Common myeloid progenitor, CD34-positive (primary cell): ENCODE results near the gene GNB1L.
A peak's percentile ranks its signal among the peaks of the same experiment; 100 is the strongest.

Source experiments
- CTCF ChIA-PET: fragments of 350-600 bp; sonication (Branson Sonifier 250); formaldehyde crosslinking; loops from one replicate; lab custom pipeline; 2021; ENCODE audit warnings: antibody characterized with exemption; lab: Charles Lee
- POLR2A ChIA-PET: fragments of 350-600 bp; sonication (Branson Sonifier 250); formaldehyde crosslinking; loops from one replicate; lab custom pipeline; 2021; ENCODE audit warnings: antibody characterized with exemption; lab: Charles Lee
- DNase-seq, 3 donors: peaks; one replicate each; pipeline versions ENCODE4 v3.0.0 to v3.0.0-alpha.2; 2013
- H3K27ac ChIP-seq, 2 experiments: 1 replicate in 1 of 2; 2 replicates in 1 of 2; pipeline ENCODE4 v1.7.0; 2013; ENCODE audit warnings: inconsistent platforms in 2 of 2, low read length in 2 of 2, mild to moderate bottlenecking in 2 of 2, low read depth in 1 of 2, moderate library complexity in 1 of 2; ENCODE audit not compliant: severe bottlenecking in 2 of 2, insufficient read depth in 1 of 2, poor library complexity in 1 of 2
- H3K27me3 ChIP-seq, 5 experiments: replicated peaks in 2 of 5; 1 replicate in 3 of 5; 2 replicates in 2 of 5; pipeline versions ENCODE4 v1.6.1 to v1.7.0; 2013; ENCODE audit warnings: low read length in 4 of 5, mild to moderate bottlenecking in 2 of 5, moderate library complexity in 2 of 5, inconsistent platforms in 1 of 5; ENCODE audit not compliant: insufficient read depth in 5 of 5, control insufficient read depth in 4 of 5
- H3K36me3 ChIP-seq, 4 experiments: 1 replicate in 2 of 4; 2 replicates in 2 of 4; pipeline versions ENCODE4 v1.6.1 to v1.7.0; 2013; ENCODE audit warnings: low read length in 3 of 4, control low read depth in 1 of 4, mild to moderate bottlenecking in 1 of 4; ENCODE audit not compliant: control insufficient read depth in 4 of 4, insufficient read depth in 4 of 4
- H3K4me1 ChIP-seq, 4 experiments: 1 replicate in 3 of 4; 2 replicates in 1 of 4; pipeline versions ENCODE4 v1.6.1 to v1.7.1; 2013; ENCODE audit warnings: low read length in 3 of 4, mild to moderate bottlenecking in 3 of 4, control low read depth in 1 of 4, inconsistent platforms in 1 of 4, moderate library complexity in 1 of 4; ENCODE audit not compliant: control insufficient read depth in 4 of 4, insufficient read depth in 4 of 4; ENCODE audit errors: control extremely low read depth in 1 of 4
- H3K4me3 ChIP-seq, 7 experiments: 1 replicate in 4 of 7; 2 replicates in 3 of 7; pipeline versions ENCODE4 v1.5.1 to v1.7.0; 2013; ENCODE audit warnings: mild to moderate bottlenecking in 7 of 7, low read length in 6 of 7, moderate library complexity in 6 of 7, inconsistent platforms in 2 of 7, low read depth in 2 of 7, control low read depth in 1 of 7; ENCODE audit not compliant: insufficient read depth in 4 of 7, control insufficient read depth in 1 of 7; ENCODE audit errors: extremely low read depth in 1 of 7
- H3K9me3 ChIP-seq, 5 experiments: 1 replicate in 4 of 5; 2 replicates in 1 of 5; pipeline versions ENCODE4 v1.6.1 to v1.7.1; 2013; ENCODE audit warnings: low read length in 4 of 5, mild to moderate bottlenecking in 2 of 5, inconsistent platforms in 1 of 5, low read depth in 1 of 5, moderate library complexity in 1 of 5; ENCODE audit not compliant: control insufficient read depth in 4 of 5, insufficient read depth in 2 of 5; ENCODE audit errors: control extremely low read depth in 1 of 5
- WGBS: methylation state at CpG from one replicate; pipeline ENCODE4 v1.1.5; 2013; ENCODE audit not compliant: insufficient coverage; 5-methylcytosine and 5-hydroxymethylcytosine counted together

GNB1L gene

DNA sequence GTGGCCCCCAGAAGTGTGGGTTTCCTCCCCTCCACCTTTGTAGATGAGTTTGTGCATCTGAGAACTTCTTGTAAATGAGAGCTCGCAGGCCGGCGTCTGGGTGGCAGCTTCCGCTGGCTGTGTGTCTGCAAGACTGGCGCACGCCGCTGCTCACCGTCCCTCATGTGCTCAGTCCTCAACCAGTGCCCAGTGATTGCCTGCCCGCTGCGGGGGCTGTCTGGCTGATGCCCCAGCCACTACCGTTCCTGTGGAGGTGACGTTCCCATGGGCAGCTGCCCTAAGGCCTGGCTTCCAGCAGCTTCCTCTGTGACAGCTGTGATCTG, 85.3 kb downstream of the GNB1L start:
- Histone ChIP-seq H3K27me3 (peaks cover 0 to 62% (median 27%) of the 10 kb centered on the region in 5 experiments), H3K4me3 (no peak overlapping the region), H3K4me1 (peaks cover 0 to 54% (median 44%) of the 10 kb centered on the region in 4 experiments), H3K27ac (no peak overlapping the region), H3K9me3 (no peaks in the 10 kb centered on the region), H3K36me3 (no peaks in the 10 kb centered on the region)
- ChIA-PET CTCF (interaction anchor here (1.0 to 1.3 kb wide), 2 partner anchors 11 to 132 kb away, joined by 3 read pairs; no protein-coding TSS in a partner anchor), POLR2A (no interaction called here)
- whole genome bisulfite sequencing, result 96% methylated on average over 12 of the region's 12 CpGs
- no peak for DNase-seq

DNA sequence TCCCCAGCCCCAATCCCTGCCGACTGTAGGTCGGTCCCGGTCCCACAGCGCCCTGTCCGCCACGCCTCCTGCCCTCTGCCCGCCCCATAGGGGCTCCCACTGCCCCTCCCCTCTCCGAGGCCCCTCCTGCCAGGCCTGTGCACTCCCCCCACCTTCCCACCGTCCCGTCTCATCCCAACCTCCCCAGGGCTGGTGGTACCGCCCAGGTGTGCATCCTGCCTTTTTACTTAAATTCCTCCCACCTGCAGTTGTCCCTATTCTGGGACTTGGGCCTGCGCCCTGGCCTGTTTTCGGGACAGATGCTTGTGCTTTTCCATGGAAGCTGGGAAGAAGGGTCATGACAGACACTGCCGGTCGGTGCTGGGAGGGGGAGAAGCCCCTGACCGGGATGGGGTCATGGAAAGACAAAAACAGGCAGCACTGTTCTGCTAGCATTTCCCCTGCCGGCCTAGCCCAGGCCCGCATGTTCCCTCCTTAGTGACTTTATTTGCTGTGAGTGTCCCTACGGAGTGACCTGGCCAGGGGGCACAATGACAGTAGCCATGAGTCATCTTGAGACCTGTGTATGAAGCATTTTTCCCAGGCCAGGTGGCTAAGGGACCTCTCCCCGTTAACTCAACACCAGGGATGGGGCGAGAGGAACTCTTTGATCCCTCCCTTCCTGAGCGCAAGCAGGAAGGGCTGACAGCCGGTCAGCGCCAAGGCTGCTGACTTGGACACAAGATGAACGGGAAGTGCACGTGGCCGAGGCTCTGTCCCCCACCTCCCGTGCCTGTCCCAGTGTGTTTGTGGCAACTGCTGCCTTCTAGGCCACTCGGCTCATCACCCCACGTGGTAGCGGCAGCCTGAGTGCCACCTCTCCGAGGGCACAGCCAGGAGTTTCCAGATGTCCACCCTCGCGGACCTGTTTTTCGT, 87.0 kb downstream of the GNB1L start:
- ChIA-PET CTCF (interaction anchor here (0.7 to 1.0 kb wide), 2 partner anchors 8 to 12 kb away, joined by 3 to 5 read pairs; no protein-coding TSS in a partner anchor), POLR2A (no interaction called here)
- peak overlapping the region in 4 of 7 experiments; percentile 47 to 59 (median 54) for H3K4me3 ChIP-seq

DNA sequence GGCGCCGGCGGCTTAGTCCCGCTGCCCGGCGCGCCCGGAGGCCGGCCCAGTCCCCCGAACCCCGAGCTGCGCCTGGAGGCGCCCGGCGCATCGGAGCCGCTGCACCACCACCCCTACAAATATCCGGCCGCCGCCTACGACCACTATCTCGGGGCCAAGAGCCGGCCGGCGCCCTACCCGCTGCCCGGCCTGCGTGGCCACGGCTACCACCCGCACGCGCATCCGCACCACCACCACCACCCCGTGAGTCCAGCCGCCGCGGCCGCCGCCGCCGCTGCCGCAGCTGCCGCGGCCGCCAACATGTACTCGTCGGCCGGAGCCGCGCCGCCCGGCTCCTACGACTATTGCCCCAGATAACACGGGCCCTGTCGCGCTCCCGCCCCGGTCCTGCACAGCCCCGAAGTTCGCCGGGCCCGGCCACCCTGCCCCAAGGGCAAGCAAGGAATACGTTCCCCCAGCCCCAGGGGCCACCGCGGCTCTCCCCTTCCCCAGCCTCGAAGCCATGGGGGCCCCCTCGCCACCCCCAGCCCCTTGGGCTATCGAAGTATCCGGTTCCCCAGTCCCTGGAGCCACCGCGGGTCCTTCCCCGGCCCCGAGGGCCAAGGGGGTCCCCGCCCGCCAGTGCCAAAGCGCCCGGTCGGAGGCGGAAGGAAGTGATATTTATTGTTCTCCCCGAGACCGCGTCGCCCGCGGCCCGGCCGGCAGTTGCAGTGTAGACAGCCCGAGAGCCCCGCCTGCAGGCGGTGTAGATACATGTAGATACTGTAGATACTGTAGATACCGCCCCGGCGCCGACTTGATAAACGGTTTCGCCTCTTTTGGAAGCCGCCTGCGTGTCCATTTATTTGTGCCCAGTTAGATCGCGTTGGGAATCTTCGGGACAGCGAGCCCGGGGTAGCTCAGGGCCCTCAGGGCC, 87.9 kb downstream of the GNB1L start:
- peaks cover 0 to 88% (median 45%) of the 10 kb centered on the region in 5 experiments for H3K27me3 ChIP-seq
- peaks cover 0 to 37% (median 30%) of the 10 kb centered on the region in 4 experiments for H3K4me1 ChIP-seq
- no peaks in the 10 kb centered on the region for H3K36me3 ChIP-seq
- H3K4me3 ChIP-seq, result peak overlapping the region in 6 of 7 experiments; percentile 10 to 59 (median 50)
- POLR2A ChIA-PET, result no interaction called here
- DNase-seq, result peak; percentile 81 to 92 (median 90)
- no peak overlapping the region for H3K27ac ChIP-seq
- WGBS, result under 1% methylated on average over 76 of the region's 103 CpGs
- CTCF ChIA-PET, result interaction anchor here (0.7 to 1.0 kb wide), 2 partner anchors 9 to 11 kb away, joined by 3 to 5 read pairs; no protein-coding TSS in a partner anchor
- peaks cover 0 to 3% (median 0%) of the 10 kb centered on the region in 5 experiments for H3K9me3 ChIP-seq

More for the DNA sequence above, 87.0 kb downstream of the GNB1L start:
- H3K4me1 ChIP-seq, result peaks cover 0 to 42% (median 32%) of the 10 kb centered on the region in 4 experiments
- no peak overlapping the region for H3K27ac ChIP-seq
- H3K36me3 ChIP-seq, result no peaks in the 10 kb centered on the region
- H3K27me3 ChIP-seq, result peaks cover 0 to 78% (median 40%) of the 10 kb centered on the region in 5 experiments
- peak in 1 of 3 donors; percentile 8 for DNase-seq
- WGBS, result 11% methylated on average over 28 of the region's 35 CpGs
- peaks cover 0 to 3% (median 0%) of the 10 kb centered on the region in 5 experiments for H3K9me3 ChIP-seq

DNA sequence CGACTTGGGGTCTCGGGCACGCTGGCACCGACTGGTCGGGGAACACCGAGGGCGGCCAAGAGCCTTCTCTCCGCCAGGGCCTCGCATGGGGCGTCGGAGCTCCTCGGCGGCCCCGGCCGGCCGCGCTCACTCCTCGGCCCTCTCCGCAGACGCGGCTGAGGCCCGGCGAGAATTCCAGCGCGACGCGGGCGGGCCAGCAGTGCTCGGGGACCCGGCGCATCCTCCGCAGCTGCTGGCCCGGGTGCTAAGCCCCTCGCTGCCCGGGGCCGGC, 88.5 kb downstream of the GNB1L start:
- H3K27me3 ChIP-seq, result peaks cover 0 to 94% (median 47%) of the 10 kb centered on the region in 5 experiments
- H3K9me3 ChIP-seq, result peaks cover 0 to 3% (median 0%) of the 10 kb centered on the region in 5 experiments
- peak overlapping the region in 3 of 7 experiments; percentile 53 to 59 (median 55) for H3K4me3 ChIP-seq
- CTCF ChIA-PET, result no interaction called here
- no peak for DNase-seq
- no peak overlapping the region for H3K27ac ChIP-seq
- peaks cover 0 to 40% (median 30%) of the 10 kb centered on the region in 4 experiments for H3K4me1 ChIP-seq
- POLR2A ChIA-PET, result no interaction called here
- no peaks in the 10 kb centered on the region for H3K36me3 ChIP-seq
- under 1% methylated on average over 29 of the region's 36 CpGs for WGBS

DNA sequence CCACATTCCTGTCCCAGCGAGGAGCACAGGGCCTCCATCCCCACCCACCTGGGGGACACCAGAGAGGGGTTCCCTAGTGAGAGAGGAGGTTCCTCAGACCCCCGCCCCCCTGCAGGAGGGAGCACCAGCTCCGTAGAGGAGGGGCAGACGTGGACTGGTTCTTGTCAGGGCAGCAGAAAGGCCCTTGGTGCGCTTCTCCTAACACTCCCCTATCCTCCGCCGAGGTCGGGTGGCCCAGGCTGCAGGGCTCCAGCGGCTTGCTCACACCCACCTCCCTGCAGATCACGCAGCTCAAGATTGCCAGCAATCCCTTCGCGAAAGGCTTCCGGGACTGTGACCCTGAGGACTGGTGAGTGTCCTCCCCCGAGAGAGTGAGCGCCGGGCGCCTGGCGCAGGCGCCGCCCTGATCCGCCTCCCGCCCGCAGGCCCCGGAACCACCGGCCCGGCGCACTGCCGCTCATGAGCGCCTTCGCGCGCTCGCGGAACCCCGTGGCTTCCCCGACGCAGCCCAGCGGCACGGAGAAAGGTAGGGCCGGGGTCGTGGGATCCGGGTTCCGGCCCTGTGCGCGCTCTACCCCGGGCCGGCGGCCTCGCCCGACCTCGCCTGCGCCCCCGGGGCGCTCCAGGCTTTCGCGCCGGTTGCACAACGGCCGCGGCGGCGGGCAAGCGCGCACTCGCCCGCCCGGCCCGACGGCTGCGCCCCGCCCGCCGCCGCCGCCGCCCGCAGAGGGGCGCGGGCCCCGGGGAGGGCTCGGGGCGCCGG, 89.0 kb downstream of the GNB1L start:
- CTCF ChIA-PET, result no interaction called here
- Histone ChIP-seq H3K9me3 (peaks cover 0 to 3% (median 0%) of the 10 kb centered on the region in 5 experiments), H3K27ac (no peak overlapping the region), H3K36me3 (no peaks in the 10 kb centered on the region), H3K4me3 (peak overlapping the region in 5 of 7 experiments; percentile 10 to 58 (median 42)), H3K27me3 (peaks cover 0 to 92% (median 45%) of the 10 kb centered on the region in 5 experiments), H3K4me1 (peaks cover 0 to 43% (median 33%) of the 10 kb centered on the region in 4 experiments)
- POLR2A ChIA-PET, result no interaction called here
- under 1% methylated on average over 75 of the region's 83 CpGs for WGBS
- peak in 2 of 3 donors; percentile 51 to 63 for DNase-seq
